NCI-H1105 treated with DMSO at 0.1 percent for 48 hours (cell line): Measurements from ENCODE around the gene SLC16A14.

Source experiments
- DNase-seq: peaks from one replicate; lab custom pipeline; 2025; lab: John Stamatoyannopoulos, UW

The SLC16A14 gene

GRCh38 chr2:230042195-230042594, 26.5 kb downstream of the SLC16A14 start:
- DNase-seq: no peak

GRCh38 chr2:230023313-230023712, 45.4 kb downstream of the SLC16A14 start:
- DNase-seq: no peak

- no peak for DNase-seq
Measured at GRCh38 chr2:230019742-230020141, 49.0 kb downstream of the SLC16A14 start.

GRCh38 chr2:230018153-230018552, 50.6 kb downstream of the SLC16A14 start:
- DNase-seq: no peak

- no peak for DNase-seq
Measured at GRCh38 chr2:230016844-230017243, 51.9 kb downstream of the SLC16A14 start.

GRCh38 chr2:230012267-230012884, 56.3 kb downstream of the SLC16A14 start:
- DNase-seq: peak; percentile 15

- DNase-seq: no peak
Measured at GRCh38 chr2:230011617-230012016, 57.1 kb downstream of the SLC16A14 start.

- no peak for DNase-seq
Measured at GRCh38 chr2:230010501-230010900, 58.2 kb downstream of the SLC16A14 start.

- DNase-seq: no peak
Measured at GRCh38 chr2:230008708-230009066, 60.0 kb downstream of the SLC16A14 start.

- peak; percentile 31 for DNase-seq
Measured at GRCh38 chr2:230007931-230008707, 60.6 kb downstream of the SLC16A14 start.

- DNase-seq: no peak
Measured at GRCh38 chr2:230000118-230000841, 68.4 kb downstream of the SLC16A14 start.

- no peak for DNase-seq
Measured at GRCh38 chr2:229997565-229997964, 71.2 kb downstream of the SLC16A14 start.

GRCh38 chr2:229996320-229996719, 72.4 kb downstream of the SLC16A14 start:
- no peak for DNase-seq

- no peak for DNase-seq
Measured at GRCh38 chr2:229993236-229993635, 75.5 kb downstream of the SLC16A14 start.
